GM19238 (cell line): ENCODE measurements around the gene ZNG1F.
"Not testable (repeated sequence)": the region's sequence is repeated elsewhere in the genome, so short reads cannot be mapped to it uniquely, and the experiment has no call there.

Experiments used
- DNase-seq: peaks from one replicate; pipeline ENCODE4 v3.0.0; 2011; ENCODE audit warnings: low spot score; ENCODE audit not compliant: insufficient read length

Gene ZNG1F

DNA sequence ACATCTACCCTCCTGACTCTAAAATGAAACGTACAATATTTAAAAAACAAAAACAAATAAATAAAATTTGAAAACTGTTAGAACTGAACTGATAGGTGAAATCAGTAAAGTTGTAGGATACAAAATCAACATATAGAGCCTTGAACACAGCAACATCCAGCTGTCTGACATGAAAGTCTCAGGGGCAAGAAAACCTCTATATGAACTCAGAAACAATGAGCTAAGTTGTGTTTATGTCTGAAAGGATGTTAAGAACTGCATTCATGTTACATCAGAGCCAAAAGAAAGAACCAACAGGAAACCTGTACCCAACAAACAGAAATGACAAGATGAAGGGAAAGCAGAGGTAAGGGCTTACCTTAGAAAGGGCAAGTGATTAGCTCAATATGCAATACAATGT lies 102.4 kb downstream of the ZNG1F start:
- not testable (repeated sequence) for DNase-seq

DNA sequence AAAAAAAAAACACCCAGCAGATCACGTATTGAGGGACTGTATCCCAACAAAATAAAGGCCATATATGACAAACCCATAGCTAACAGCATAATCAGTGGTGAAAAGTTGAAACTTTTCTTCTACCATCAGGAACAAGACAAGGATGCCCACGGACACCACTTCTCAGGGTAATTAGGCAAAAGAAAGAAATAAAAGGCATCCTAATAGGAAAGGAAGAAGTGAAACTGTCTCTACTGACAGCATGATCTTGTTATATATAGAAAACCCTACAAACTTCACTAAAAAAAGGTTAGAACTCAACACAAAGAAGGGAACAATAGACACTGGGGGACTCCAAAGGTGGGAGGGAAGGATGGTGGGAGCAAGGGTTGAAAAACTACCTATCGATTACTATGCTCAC lies 102.9 kb downstream of the ZNG1F start:
- not testable (repeated sequence) for DNase-seq

DNA sequence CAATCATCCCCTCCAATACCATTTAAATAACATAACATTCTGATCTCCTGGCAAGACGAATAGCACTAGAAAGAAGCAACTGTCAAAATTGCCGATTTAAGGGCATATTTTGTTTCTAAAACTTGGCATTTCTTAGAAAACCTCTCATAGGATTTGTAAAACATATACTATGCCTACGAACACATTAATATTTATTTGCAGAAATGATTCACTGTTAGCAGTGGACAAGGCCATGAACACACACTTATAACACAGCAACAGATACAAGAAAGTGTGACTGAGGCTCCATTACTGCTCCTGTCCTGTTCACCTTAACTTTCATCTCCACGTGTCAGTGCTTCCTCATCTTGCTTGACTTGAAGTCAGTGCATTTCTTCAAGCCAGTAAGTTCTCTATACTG lies 106.8 kb downstream of the ZNG1F start:
- not testable (repeated sequence) for DNase-seq
